K562 (cell line): ENCODE results near the gene DCXR. TPM values are rescaled to one million over a fixed set of nuclear protein-coding genes. Genes with fewer than 3 reads are reported as not detected.

Source experiments
- ATAC-seq: fragments of 200-7000 bp; cut with Tn5 transposase; 3 replicates; pipeline ENCODE4 v1.9.1; 2020; ENCODE audit warnings: moderate library complexity
- BruUV-seq: library from RNA; stranded (reverse); fragments of 400-500 nt; replicated peaks from 2 replicates; lab custom pipeline; 2021; lab: Mats Ljungman, UMichigan
- CTCF ChIA-PET: fragments of 300-600 bp; formaldehyde crosslinking; extraction: SDS; loops from one replicate; lab custom pipeline; 2021; ENCODE audit warnings: low intra/inter-chr PET ratio; lab: Yijun Ruan, JAX
- POLR2A ChIA-PET: fragments of 300-600, 350-650 bp; sonication (Branson Sonifier 250); formaldehyde crosslinking; extraction: SDS; loops from one replicate; lab custom pipeline; 2021; ENCODE audit warnings: antibody characterized with exemption, inconsistent platforms; lab: Yijun Ruan, JAX
- DNase-seq, 4 experiments: peaks; one replicate each; pipeline versions ENCODE4 v3.0.0 to v3.0.0-alpha.2; 2011 to 2018; ENCODE audit warnings: low spot score in 3 of 4, mixed read lengths in 3 of 4; ENCODE audit errors: extremely low read depth in 1 of 4
- FAIRE-seq: peaks from 2 replicates; lab custom pipeline; 2011; peaks lifted over from hg19 to GRCh38; lab: Jason Lieb, UNC
- H2AFZ ChIP-seq: 2 replicates; pipeline ENCODE4 v1.6.0; 2011; ENCODE audit warnings: low read depth, low read length, control low read depth, inconsistent platforms
- H3K27ac ChIP-seq: fragments of 200-600 bp; 3 replicates; pipeline ENCODE4 v1.8.0; 2011; ENCODE audit warnings: low read depth, mild to moderate bottlenecking, control low read depth, inconsistent platforms, low read length, moderate library complexity, mixed read lengths; ENCODE audit errors: extremely low read depth
- H3K27me3 ChIP-seq, 2 experiments: fragments of 300-600 bp in 1 of 2; 2 replicates in 1 of 2; 3 replicates in 1 of 2; pipeline versions ENCODE4 v1.6.0 to v1.8.0; 2011; ENCODE audit warnings: inconsistent platforms in 2 of 2, low read length in 2 of 2, mild to moderate bottlenecking in 1 of 2, mixed read lengths in 1 of 2, moderate library complexity in 1 of 2; ENCODE audit not compliant: control insufficient read depth in 2 of 2, insufficient read depth in 2 of 2
- H3K36me3 ChIP-seq: fragments of 300-600 bp; 3 replicates; pipeline ENCODE4 v1.8.0; 2011; ENCODE audit warnings: mild to moderate bottlenecking, low read length, inconsistent platforms; ENCODE audit not compliant: control insufficient read depth, insufficient read depth
- H3K4me1 ChIP-seq, 2 experiments: fragments of 200-600 bp in 1 of 2; replicated peaks in 1 of 2; 2 replicates in 1 of 2; 3 replicates in 1 of 2; pipeline versions ENCODE4 v1.5.1 to v1.8.0; 2011; ENCODE audit warnings: inconsistent platforms in 2 of 2, low read length in 2 of 2, mild to moderate bottlenecking in 1 of 2, mixed read lengths in 1 of 2, moderate library complexity in 1 of 2; ENCODE audit not compliant: control insufficient read depth in 2 of 2, insufficient read depth in 2 of 2
- H3K4me2 ChIP-seq: 2 replicates; pipeline ENCODE4 v1.6.1; 2011; ENCODE audit warnings: low read length, control low read depth, inconsistent platforms, mixed read lengths; ENCODE audit not compliant: insufficient read depth
- H3K4me3 ChIP-seq: fragments of 200-600 bp; sonication (generic), shearing (Covaris generic); 2 replicates; pipeline ENCODE4 v1.5.1; 2016; ENCODE audit warnings: control low read depth, inconsistent platforms
- H3K79me2 ChIP-seq: fragments of 200-600 bp; 3 replicates; pipeline ENCODE4 v1.8.0; 2011; ENCODE audit warnings: low read length, inconsistent platforms; ENCODE audit not compliant: control insufficient read depth, insufficient read depth
- H3K9ac ChIP-seq, 2 experiments: 2 replicates each; pipeline versions ENCODE4 v1.6.0 to v1.6.1; 2011; ENCODE audit warnings: low read depth in 2 of 2, low read length in 2 of 2, control low read depth in 1 of 2, inconsistent platforms in 1 of 2, mild to moderate bottlenecking in 1 of 2, mixed read lengths in 1 of 2; ENCODE audit not compliant: insufficient read depth in 1 of 2
- H3K9me1 ChIP-seq: one replicate; pipeline ENCODE4 v1.6.0; 2011; ENCODE audit warnings: inconsistent platforms, mild to moderate bottlenecking, low read length, moderate library complexity; ENCODE audit not compliant: control insufficient read depth, insufficient read depth
- H3K9me3 ChIP-seq: replicated peaks from 2 replicates; pipeline ENCODE4 v1.5.1; 2011; ENCODE audit warnings: low read depth, low read length, inconsistent platforms; ENCODE audit not compliant: control insufficient read depth, insufficient read depth
- H4K20me1 ChIP-seq: replicated peaks from 2 replicates; pipeline ENCODE4 v1.6.1; 2011; ENCODE audit warnings: low read length, inconsistent platforms, mixed read lengths; ENCODE audit not compliant: control insufficient read depth, insufficient read depth
- ARHGAP35 ChIP-seq: fragments of 450-650 bp; IDR thresholded peaks from 2 replicates; pipeline ENCODE4 v1.6.1; 2018; ENCODE audit not compliant: partially characterized antibody
- CEBPB ChIP-seq: fragments of 450-650 bp; IDR thresholded peaks from 2 replicates; pipeline ENCODE4 v1.6.1; 2016; ENCODE audit warnings: missing genetic modification characterization, missing compliant biosample characterization
- CXXC5 ChIP-seq: fragments of 250-450 bp; sonication (Bioruptor Pico); IDR thresholded peaks from 2 replicates; pipeline ENCODE4 v1.8.0; 2022; ENCODE audit warnings: inconsistent platforms, mild to moderate bottlenecking, moderate library complexity
- FOXK1 ChIP-seq: sonication (generic); formaldehyde crosslinking; IDR thresholded peaks from 2 replicates; pipeline ENCODE4 v1.8.0; 2022; ENCODE audit warnings: missing genetic modification reagents, mild to moderate bottlenecking, borderline replicate concordance
- HNRNPLL ChIP-seq: fragments of 200-400 bp; formaldehyde crosslinking; IDR thresholded peaks from 2 replicates; pipeline ENCODE4 v1.6.1; 2017; ENCODE audit warnings: low read length, low read depth, mild to moderate bottlenecking; ENCODE audit not compliant: poor library complexity, severe bottlenecking
- HNRNPUL1 ChIP-seq: fragments of 200-400 bp; formaldehyde crosslinking; IDR thresholded peaks from 2 replicates; pipeline ENCODE4 v1.6.1; 2017; ENCODE audit warnings: low read length
- KLF16 ChIP-seq: IDR thresholded peaks from 2 replicates; pipeline ENCODE4 v1.6.1; 2016; ENCODE audit warnings: antibody characterized with exemption
- NFIX ChIP-seq: fragments of 250-450 bp; sonication (Bioruptor Pico); IDR thresholded peaks from 2 replicates; pipeline ENCODE4 v1.4.0; 2020; ENCODE audit warnings: low read depth, mild to moderate bottlenecking, moderate library complexity
- RBFOX2 ChIP-seq: fragments of 200-400 bp; formaldehyde crosslinking; IDR thresholded peaks from 2 replicates; pipeline ENCODE4 v1.6.1; 2017; ENCODE audit warnings: low read depth, mild to moderate bottlenecking, low read length, moderate library complexity
- SIX5 ChIP-seq, 2 experiments: IDR thresholded peaks; 2 replicates each; pipeline ENCODE4 v1.6.1; 2011; ENCODE audit warnings: low read length in 2 of 2, borderline replicate concordance in 1 of 2, low read depth in 1 of 2, mild to moderate bottlenecking in 1 of 2, moderate library complexity in 1 of 2; ENCODE audit not compliant: insufficient read depth in 1 of 2
- TAF1 ChIP-seq: IDR thresholded peaks from 2 replicates; pipeline ENCODE4 v1.6.1; 2011; ENCODE audit warnings: mild to moderate bottlenecking, low read length, moderate library complexity; ENCODE audit not compliant: insufficient read depth, control insufficient read depth, severe bottlenecking; ENCODE audit errors: extremely low read depth
- ZBTB17 ChIP-seq: fragments of 450-650 bp; formaldehyde crosslinking; IDR thresholded peaks from 2 replicates; pipeline ENCODE4 v1.4.0; 2020; ENCODE audit warnings: mild to moderate bottlenecking
- ZC3H4 ChIP-seq: sonication (generic); formaldehyde crosslinking; IDR thresholded peaks from 2 replicates; pipeline ENCODE4 v1.9.0; 2021; ENCODE audit warnings: missing genetic modification reagents, borderline replicate concordance
- ZNF146 ChIP-seq: IDR thresholded peaks from one replicate; pipeline ENCODE4 v1.6.1; 2018; ENCODE audit warnings: missing compliant biosample characterization; ENCODE audit not compliant: unreplicated experiment
- ZNF507 ChIP-seq: conservative IDR thresholded peaks from 2 replicates; pipeline ENCODE4 v1.6.1; 2017; ENCODE audit warnings: missing genetic modification characterization, missing compliant biosample characterization
- WGBS: fragments of 100-300 bp; shearing (Covaris generic); methylation state at CpG from one replicate; pipeline ENCODE4 v1.1.6; 2016; ENCODE audit warnings: low coverage, mixed read lengths; ENCODE audit not compliant: insufficient coverage; ENCODE audit errors: missing lambda C conversion rate; 5-methylcytosine and 5-hydroxymethylcytosine counted together
- in situ Hi-C: fragments of 300-500 bp; cut with MboI; formaldehyde crosslinking; loops from 4 replicates; pipeline ENCODE4 v1.15.0; 2018; ENCODE audit warnings: inconsistent platforms, mixed read lengths
- intact Hi-C: fragments of 100-400 bp; cut with micrococcal nuclease; formaldehyde crosslinking; loops from 2 replicates; pipeline ENCODE4 v1.14.2; 2022
- polyA plus RNA-seq, 8 experiments: library from polyadenylated mRNA; depleted of rRNA in 4 of 8; stranded (reverse) in 5 of 8; unstranded in 3 of 8; fragments of >200 nt; fragmentation: Nextera tagmentation in 2 of 8; fragmentation: Illumina TruSeq in 1 of 8; extraction: Ambion mirVana in 2 of 8; extraction: Trizol in 1 of 8; gene quantifications; 2 replicates each; pipeline versions ENCODE4 v1.2.1 to v1.2.3, GENCODE V29; 2011 to 2014; ENCODE audit warnings: inconsistent platforms in 1 of 8, missing spikeins in 1 of 8
- total RNA-seq, 7 experiments: library from RNA; depleted of rRNA in 6 of 7; stranded (reverse); fragments of >200 nt in 6 of 7; fragmentation: Illumina TruSeq in 2 of 7; extraction: Trizol in 2 of 7; gene quantifications; 2 replicates each; pipeline versions ENCODE4 v1.2.1 to v1.2.3, GENCODE V29; 2011 to 2021; ENCODE audit warnings: low replicate concordance in 1 of 7
- TF ChIP-seq, protein P1 (sequence below): sonication (generic); formaldehyde crosslinking; IDR thresholded peaks from 2 replicates; pipeline ENCODE4 v1.8.1; 2023; ENCODE audit warnings: mild to moderate bottlenecking, missing genetic modification reagents
- TF ChIP-seq, protein P2 (sequence below): fragments of 250-450 bp; sonication (Bioruptor Pico); IDR thresholded peaks from 2 replicates; pipeline ENCODE4 v1.5.0; 2020; ENCODE audit warnings: mild to moderate bottlenecking
- TF ChIP-seq, protein P3 (sequence below): sonication (generic); IDR thresholded peaks from 2 replicates; pipeline ENCODE4 v1.6.1; 2016

The DCXR gene
- total and polyA plus RNA-seq, 9 of the 15 experiments (the other 6 are each of a cell fraction or from before 2014, with no cell fraction given), result 21.3 to 274 (median 156) TPM

DNA sequence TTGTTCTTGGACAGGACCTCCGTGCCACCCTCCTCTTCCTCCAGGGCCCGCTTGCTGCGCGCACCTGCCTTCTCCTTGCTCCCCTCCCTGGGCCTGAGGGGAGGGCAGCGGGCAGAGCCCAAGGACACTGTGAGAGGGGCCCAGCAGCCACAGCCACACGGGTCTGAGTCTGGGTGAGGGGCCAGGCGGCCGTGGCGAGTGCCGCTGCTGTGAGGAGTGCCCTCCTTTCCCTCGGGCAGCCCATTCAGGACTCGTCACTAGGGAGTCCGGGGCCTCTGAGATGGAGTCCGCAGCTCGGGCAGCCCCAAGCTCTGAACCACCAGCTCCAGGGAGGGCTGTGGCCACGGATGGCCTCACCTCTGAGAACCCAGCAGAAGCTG lies 22.5 kb upstream of the DCXR start:
- no peak for DNase-seq
- Histone ChIP-seq H2AFZ (no peak overlapping the region), H3K36me3 (peaks cover 94% of the 10 kb centered on the region; the same call in 2 of the 3 replicates), H3K4me3 (no peak overlapping the region), H3K9me3 (no peaks in the 10 kb centered on the region), H3K9ac (no peak overlapping the region; a peak in 1 of 4 replicates), H3K4me1 (peaks cover 3 to 90% of the 10 kb centered on the region in 2 experiments; a peak in 3 of 5 replicates), H3K4me2 (no peak overlapping the region), H3K27ac (no peak overlapping the region), H3K9me1 (no peaks in the 10 kb centered on the region), H3K79me2 (peaks cover 18% of the 10 kb centered on the region), H3K27me3 (no peaks in the 10 kb centered on the region), H4K20me1 (peaks cover 7% of the 10 kb centered on the region)
- ChIA-PET POLR2A (interaction anchor here (0.6 to 2.5 kb wide), 11 partner anchors 10 to 275 kb away, joined by 3 to 11 read pairs (median 4); partner anchors contain the start of gene DCXR), CTCF (no interaction called here)
- no TSS peak for BruUV-seq
- in situ Hi-C loops, result no loop called here
- no peak for ATAC-seq
- WGBS, result 85% methylated on average over 11 of the region's 16 CpGs
- no peak for FAIRE-seq
- intact Hi-C loops, result no loop called here
- TF ChIP-seq FOXK1 (CRISPR knock-in tag) (no peak), SIX5 (IDR thresholded peaks at IDR 0.05; ENCODE audit: borderline replicate concordance in 1 of 2, insufficient read depth in 1 of 2, low read depth in 1 of 2, low read length in 2 of 2) (no peak), ZC3H4 (CRISPR knock-in tag) (no peak), NFIX (no peak), CXXC5 (CRISPR knock-in tag) (no peak), TAF1 (no peak), ZBTB17 (CRISPR knock-in tag) (no peak), CEBPB (tag) (no peak), ZNF146 (no peak), ZNF507 (tag) (no peak), KLF16 (no peak), ARHGAP35 (no peak), HNRNPUL1 (no peak), RBFOX2 (peak; percentile 39), HNRNPLL (no peak)
- TF ChIP-seq, protein P1, sequence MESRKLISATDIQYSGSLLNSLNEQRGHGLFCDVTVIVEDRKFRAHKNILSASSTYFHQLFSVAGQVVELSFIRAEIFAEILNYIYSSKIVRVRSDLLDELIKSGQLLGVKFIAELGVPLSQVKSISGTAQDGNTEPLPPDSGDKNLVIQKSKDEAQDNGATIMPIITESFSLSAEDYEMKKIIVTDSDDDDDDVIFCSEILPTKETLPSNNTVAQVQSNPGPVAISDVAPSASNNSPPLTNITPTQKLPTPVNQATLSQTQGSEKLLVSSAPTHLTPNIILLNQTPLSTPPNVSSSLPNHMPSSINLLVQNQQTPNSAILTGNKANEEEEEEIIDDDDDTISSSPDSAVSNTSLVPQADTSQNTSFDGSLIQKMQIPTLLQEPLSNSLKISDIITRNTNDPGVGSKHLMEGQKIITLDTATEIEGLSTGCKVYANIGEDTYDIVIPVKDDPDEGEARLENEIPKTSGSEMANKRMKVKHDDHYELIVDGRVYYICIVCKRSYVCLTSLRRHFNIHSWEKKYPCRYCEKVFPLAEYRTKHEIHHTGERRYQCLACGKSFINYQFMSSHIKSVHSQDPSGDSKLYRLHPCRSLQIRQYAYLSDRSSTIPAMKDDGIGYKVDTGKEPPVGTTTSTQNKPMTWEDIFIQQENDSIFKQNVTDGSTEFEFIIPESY, result 0 out of 2 replicates have a peak, but pooled peaks have one; percentile 26
- TF ChIP-seq, protein P2, sequence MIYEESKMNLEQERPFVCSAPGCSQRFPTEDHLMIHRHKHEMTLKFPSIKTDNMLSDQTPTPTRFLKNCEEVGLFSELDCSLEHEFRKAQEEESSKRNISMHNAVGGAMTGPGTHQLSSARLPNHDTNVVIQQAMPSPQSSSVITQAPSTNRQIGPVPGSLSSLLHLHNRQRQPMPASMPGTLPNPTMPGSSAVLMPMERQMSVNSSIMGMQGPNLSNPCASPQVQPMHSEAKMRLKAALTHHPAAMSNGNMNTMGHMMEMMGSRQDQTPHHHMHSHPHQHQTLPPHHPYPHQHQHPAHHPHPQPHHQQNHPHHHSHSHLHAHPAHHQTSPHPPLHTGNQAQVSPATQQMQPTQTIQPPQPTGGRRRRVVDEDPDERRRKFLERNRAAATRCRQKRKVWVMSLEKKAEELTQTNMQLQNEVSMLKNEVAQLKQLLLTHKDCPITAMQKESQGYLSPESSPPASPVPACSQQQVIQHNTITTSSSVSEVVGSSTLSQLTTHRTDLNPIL (CRISPR knock-in tag), result no peak
- TF ChIP-seq, protein P3, sequence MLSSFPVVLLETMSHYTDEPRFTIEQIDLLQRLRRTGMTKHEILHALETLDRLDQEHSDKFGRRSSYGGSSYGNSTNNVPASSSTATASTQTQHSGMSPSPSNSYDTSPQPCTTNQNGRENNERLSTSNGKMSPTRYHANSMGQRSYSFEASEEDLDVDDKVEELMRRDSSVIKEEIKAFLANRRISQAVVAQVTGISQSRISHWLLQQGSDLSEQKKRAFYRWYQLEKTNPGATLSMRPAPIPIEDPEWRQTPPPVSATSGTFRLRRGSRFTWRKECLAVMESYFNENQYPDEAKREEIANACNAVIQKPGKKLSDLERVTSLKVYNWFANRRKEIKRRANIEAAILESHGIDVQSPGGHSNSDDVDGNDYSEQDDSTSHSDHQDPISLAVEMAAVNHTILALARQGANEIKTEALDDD, result no peak
